Mesothelial cell of epicardium (in vitro differentiated cells): ENCODE results near the gene SORBS1. TPM values are rescaled to one million over a fixed set of nuclear protein-coding genes. Genes with fewer than 3 reads are reported as not detected.

ENCODE experiments used
- DNase-seq, 2 experiments: peaks; one replicate each; pipeline ENCODE4 v3.0.0; 2021; ENCODE audit warnings: low spot score in 2 of 2; ENCODE audit not compliant: unreplicated experiment in 2 of 2
- H3K27ac Mint-ChIP-seq: 2 replicates; pipeline ENCODE4 v1.8.0; 2021; ENCODE audit warnings: mixed read lengths
- H3K27me3 Mint-ChIP-seq: 2 replicates; pipeline ENCODE4 v1.8.0; 2021; ENCODE audit warnings: low read depth, mixed read lengths
- H3K36me3 Mint-ChIP-seq: 2 replicates; pipeline ENCODE4 v1.8.0; 2021; ENCODE audit warnings: mixed read lengths
- H3K4me1 Mint-ChIP-seq: 2 replicates; pipeline ENCODE4 v1.8.0; 2021; ENCODE audit warnings: mixed read lengths
- H3K4me3 Mint-ChIP-seq: 2 replicates; pipeline ENCODE4 v1.8.0; 2021; ENCODE audit warnings: mild to moderate bottlenecking, moderate library complexity, mixed read lengths
- H3K9me3 Mint-ChIP-seq: 2 replicates; pipeline ENCODE4 v1.8.0; 2021; ENCODE audit warnings: mixed read lengths
- CTCF ChIP-seq: fragments of 200-600 bp; sonication (generic); IDR thresholded peaks from one replicate; pipeline ENCODE4 v1.5.0; 2021; ENCODE audit warnings: antibody characterized with exemption; ENCODE audit not compliant: unreplicated experiment
- total RNA-seq: library from RNA; stranded (reverse); gene quantifications from 3 replicates; pipeline ENCODE4 v1.2.1, GENCODE V29; 2021

Gene SORBS1
- total RNA-seq, 1 donor from 2014 or later = 24.9 TPM

GRCh38 chr10:95268438-95268837 is 292.7 kb downstream of the SORBS1 start:
- peaks cover 40% of the 10 kb centered on the region for H3K4me1 Mint-ChIP-seq
- peak in 1 of 2 experiments; percentile 33 for DNase-seq
- no peak for TF ChIP-seq CTCF
- H3K27ac Mint-ChIP-seq = peak overlapping the region; percentile 98
- no peak overlapping the region for H3K4me3 Mint-ChIP-seq
- no peaks in the 10 kb centered on the region for H3K9me3 Mint-ChIP-seq
- no peaks in the 10 kb centered on the region for H3K27me3 Mint-ChIP-seq
- peaks cover 3% of the 10 kb centered on the region for H3K36me3 Mint-ChIP-seq

- TF ChIP-seq CTCF = no peak
- peaks cover 41% of the 10 kb centered on the region for H3K4me1 Mint-ChIP-seq
Measured at GRCh38 chr10:95267251-95267650, 293.9 kb downstream of the SORBS1 start.

GRCh38 chr10:95266674-95267095 is 294.5 kb downstream of the SORBS1 start:
- H3K36me3 Mint-ChIP-seq = peaks cover 7% of the 10 kb centered on the region
- H3K4me3 Mint-ChIP-seq = no peak overlapping the region
- peak overlapping the region; percentile 96 for H3K27ac Mint-ChIP-seq
- H3K27me3 Mint-ChIP-seq = no peaks in the 10 kb centered on the region
- no peak for DNase-seq
- TF ChIP-seq CTCF = no peak
- peaks cover 41% of the 10 kb centered on the region for H3K4me1 Mint-ChIP-seq
- no peaks in the 10 kb centered on the region for H3K9me3 Mint-ChIP-seq

More at GRCh38 chr10:95267251-95267650, 293.9 kb downstream of the SORBS1 start:
- peaks cover 7% of the 10 kb centered on the region for H3K36me3 Mint-ChIP-seq
- H3K9me3 Mint-ChIP-seq = no peaks in the 10 kb centered on the region
- H3K27me3 Mint-ChIP-seq = no peaks in the 10 kb centered on the region
- no peak for DNase-seq
- no peak overlapping the region for H3K4me3 Mint-ChIP-seq
- no peak overlapping the region for H3K27ac Mint-ChIP-seq

GRCh38 chr10:95265572-95265971 is 295.6 kb downstream of the SORBS1 start:
- DNase-seq = no peak
- Mint-ChIP-seq H3K9me3 (no peaks in the 10 kb centered on the region), H3K4me1 (peaks cover 50% of the 10 kb centered on the region), H3K4me3 (no peak overlapping the region), H3K36me3 (peaks cover 7% of the 10 kb centered on the region), H3K27me3 (no peaks in the 10 kb centered on the region), H3K27ac (peak overlapping the region; percentile 77)
- TF ChIP-seq CTCF = no peak

- H3K4me1 Mint-ChIP-seq = peaks cover 54% of the 10 kb centered on the region
- peak overlapping the region; percentile 87 for H3K27ac Mint-ChIP-seq
- no peak for DNase-seq
- H3K36me3 Mint-ChIP-seq = peaks cover 7% of the 10 kb centered on the region
- H3K9me3 Mint-ChIP-seq = no peaks in the 10 kb centered on the region
- no peaks in the 10 kb centered on the region for H3K27me3 Mint-ChIP-seq
- no peak for TF ChIP-seq CTCF
- no peak overlapping the region for H3K4me3 Mint-ChIP-seq
Measured at GRCh38 chr10:95264227-95265051, 296.7 kb downstream of the SORBS1 start.
